B cell (primary cell): ENCODE results near the gene RAP1GAP2.

ENCODE experiments used
- EZH2 ChIP-seq: IDR thresholded peaks from 2 replicates; pipeline ENCODE4 v1.6.1; 2012; ENCODE audit warnings: borderline replicate concordance, low read depth, mild to moderate bottlenecking, moderate library complexity, low read length; ENCODE audit not compliant: insufficient read depth, poor library complexity, severe bottlenecking
- TF ChIP-seq, protein P1 (sequence below): fragments of 200-600 bp; IDR thresholded peaks from one replicate; pipeline ENCODE4 v1.8.0; 2022; ENCODE audit warnings: antibody characterized with exemption, mild to moderate bottlenecking

DNA sequence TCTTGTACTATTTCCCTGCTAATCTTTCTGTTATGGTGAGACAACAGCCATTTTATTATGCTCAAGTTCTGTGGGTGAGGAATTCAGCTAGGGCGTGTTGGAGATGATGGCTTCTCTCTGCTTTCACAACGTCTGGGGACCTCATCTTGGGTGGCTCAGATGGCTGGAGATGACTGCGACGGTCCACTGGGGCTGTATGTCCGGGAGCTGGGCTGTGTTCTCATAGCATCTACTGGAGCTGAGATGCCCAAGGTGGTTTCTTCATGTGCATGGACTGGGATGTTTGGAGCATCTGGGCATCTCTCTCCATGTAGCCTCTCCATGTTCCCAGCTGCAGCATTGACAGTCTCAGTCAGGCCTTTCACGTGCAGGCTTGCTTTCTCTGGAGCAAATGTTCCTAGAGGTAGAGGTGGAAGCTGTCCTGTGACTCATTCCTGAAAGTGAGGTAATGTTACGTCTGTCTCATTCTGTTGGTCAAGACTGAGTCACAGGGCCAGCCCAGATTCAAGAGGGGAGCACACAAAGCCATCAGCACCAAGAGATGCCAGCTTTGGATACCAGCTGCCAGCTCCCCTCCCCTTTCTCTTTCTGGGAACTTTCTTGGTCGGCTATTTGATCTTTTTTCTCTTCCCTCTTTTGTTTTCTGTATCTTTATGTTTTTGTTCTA lies 96.2 kb downstream of the RAP1GAP2 start:
- no peak for TF ChIP-seq EZH2
- TF ChIP-seq, protein P1, sequence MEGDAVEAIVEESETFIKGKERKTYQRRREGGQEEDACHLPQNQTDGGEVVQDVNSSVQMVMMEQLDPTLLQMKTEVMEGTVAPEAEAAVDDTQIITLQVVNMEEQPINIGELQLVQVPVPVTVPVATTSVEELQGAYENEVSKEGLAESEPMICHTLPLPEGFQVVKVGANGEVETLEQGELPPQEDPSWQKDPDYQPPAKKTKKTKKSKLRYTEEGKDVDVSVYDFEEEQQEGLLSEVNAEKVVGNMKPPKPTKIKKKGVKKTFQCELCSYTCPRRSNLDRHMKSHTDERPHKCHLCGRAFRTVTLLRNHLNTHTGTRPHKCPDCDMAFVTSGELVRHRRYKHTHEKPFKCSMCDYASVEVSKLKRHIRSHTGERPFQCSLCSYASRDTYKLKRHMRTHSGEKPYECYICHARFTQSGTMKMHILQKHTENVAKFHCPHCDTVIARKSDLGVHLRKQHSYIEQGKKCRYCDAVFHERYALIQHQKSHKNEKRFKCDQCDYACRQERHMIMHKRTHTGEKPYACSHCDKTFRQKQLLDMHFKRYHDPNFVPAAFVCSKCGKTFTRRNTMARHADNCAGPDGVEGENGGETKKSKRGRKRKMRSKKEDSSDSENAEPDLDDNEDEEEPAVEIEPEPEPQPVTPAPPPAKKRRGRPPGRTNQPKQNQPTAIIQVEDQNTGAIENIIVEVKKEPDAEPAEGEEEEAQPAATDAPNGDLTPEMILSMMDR = no peak
